ENCODE measurements around the gene ZBTB46.

The ZBTB46 gene

GRCh38 chr20:63747622-63748069 lies 83.4 kb downstream of the ZBTB46 start:
- Histone ChIP-seq H3K4me1 (ENCODE audit: control insufficient read depth in 1 of 2, insufficient read depth in 2 of 2, low read length in 2 of 2) (no peaks in the 10 kb centered on the region), H4K12ac (ENCODE audit: low read depth, low read length) (no peak overlapping the region), H3K79me2 (ENCODE audit: control insufficient read depth, insufficient read depth, low read length, poor library complexity) (no peaks in the 10 kb centered on the region), H3K14ac (ENCODE audit: low read length) (no peak overlapping the region), H4K8ac (ENCODE audit: low read depth, low read length) (no peak overlapping the region), H3K9me3 (ENCODE audit: insufficient read depth, low read depth, low read length) (peaks cover 3% of the 10 kb centered on the region), H2BK120ac (ENCODE audit: insufficient read depth, low read length, poor library complexity) (no peak overlapping the region), H3K4me3 (ENCODE audit: low read depth, low read length) (no peak overlapping the region), H2AFZ (ENCODE audit: insufficient read depth, low read length, poor library complexity) (no peak overlapping the region), H3K36me3 (ENCODE audit: control insufficient read depth in 1 of 2, insufficient read depth in 2 of 2, low read length in 2 of 2) (peaks cover 24 to 32% of the 10 kb centered on the region in 2 experiments), H3K79me1 (ENCODE audit: low read length) (no peaks in the 10 kb centered on the region), H2BK5ac (ENCODE audit: low read depth, low read length, poor library complexity) (no peak overlapping the region), H2AK5ac (ENCODE audit: low read length) (no peak overlapping the region), H4K91ac (ENCODE audit: low read depth, low read length) (no peak overlapping the region), H3K9ac (ENCODE audit: low read length) (no peak overlapping the region), H3K18ac (ENCODE audit: low read length) (no peak overlapping the region), H2BK12ac (ENCODE audit: low read length) (no peak overlapping the region), H3K27ac (ENCODE audit: low read depth, low read length) (no peak overlapping the region), H3K23ac (ENCODE audit: low read length) (no peak overlapping the region), H3K4ac (ENCODE audit: low read depth, low read length) (no peak overlapping the region), H3K27me3 (ENCODE audit: insufficient read depth, low read length) (no peaks in the 10 kb centered on the region), H3K4me2 (ENCODE audit: low read length) (no peak overlapping the region)
- no peak for DNase-seq
- no CpG with 5 or more reads among the region's 13 CpGs for WGBS (ENCODE audit: extremely low coverage, insufficient coverage, insufficient read length)

DNA sequence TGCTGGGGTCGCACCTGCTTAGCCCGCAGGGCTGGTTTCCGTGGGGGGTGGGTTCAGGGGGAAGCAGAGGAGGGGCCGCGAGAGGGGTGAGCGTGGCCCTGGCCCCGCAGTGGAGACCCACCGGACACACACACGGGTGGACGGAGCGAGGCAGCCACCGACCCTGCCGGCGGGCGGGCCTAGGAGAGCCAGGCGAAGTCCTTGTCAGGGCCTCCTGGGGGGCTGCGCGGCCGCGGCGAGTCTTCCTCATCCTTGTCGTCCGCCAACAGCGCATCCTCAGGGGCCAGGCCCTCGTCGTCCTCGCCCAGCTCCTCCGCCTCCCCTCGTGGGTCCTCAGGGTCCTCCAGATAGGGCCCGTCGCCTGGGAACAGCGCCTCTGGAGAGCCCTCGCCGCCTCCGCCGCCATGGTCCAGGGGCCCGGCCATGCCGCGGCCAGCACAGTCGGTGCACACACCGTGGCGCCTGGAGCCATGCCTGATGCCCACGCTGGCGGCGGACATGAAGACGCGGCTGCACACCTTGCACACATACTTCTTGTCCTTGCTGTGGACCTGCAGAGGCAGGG lies 84.2 kb downstream of the ZBTB46 start:
- Histone ChIP-seq H3K27ac (ENCODE audit: low read depth, low read length) (no peak overlapping the region), H3K9ac (ENCODE audit: low read length) (no peak overlapping the region), H2BK5ac (ENCODE audit: low read depth, low read length, poor library complexity) (no peak overlapping the region), H2BK120ac (ENCODE audit: insufficient read depth, low read length, poor library complexity) (no peak overlapping the region), H2BK12ac (ENCODE audit: low read length) (no peak overlapping the region), H3K27me3 (ENCODE audit: insufficient read depth, low read length) (no peaks in the 10 kb centered on the region), H3K79me1 (ENCODE audit: low read length) (no peaks in the 10 kb centered on the region), H3K4me1 (ENCODE audit: control insufficient read depth in 1 of 2, insufficient read depth in 2 of 2, low read length in 2 of 2) (peaks cover 0 to under 1% of the 10 kb centered on the region in 2 experiments), H3K9me3 (ENCODE audit: insufficient read depth, low read depth, low read length) (no peaks in the 10 kb centered on the region), H3K36me3 (ENCODE audit: control insufficient read depth in 1 of 2, insufficient read depth in 2 of 2, low read length in 2 of 2) (peaks cover 28 to 36% of the 10 kb centered on the region in 2 experiments), H3K4ac (ENCODE audit: low read depth, low read length) (no peak overlapping the region), H4K12ac (ENCODE audit: low read depth, low read length) (no peak overlapping the region), H3K18ac (ENCODE audit: low read length) (no peak overlapping the region), H2AK5ac (ENCODE audit: low read length) (no peak overlapping the region), H4K8ac (ENCODE audit: low read depth, low read length) (no peak overlapping the region), H3K4me3 (ENCODE audit: low read depth, low read length) (no peak overlapping the region), H2AFZ (ENCODE audit: insufficient read depth, low read length, poor library complexity) (no peak overlapping the region), H4K91ac (ENCODE audit: low read depth, low read length) (no peak overlapping the region), H3K23ac (ENCODE audit: low read length) (no peak overlapping the region), H3K4me2 (ENCODE audit: low read length) (no peak overlapping the region), H3K79me2 (ENCODE audit: control insufficient read depth, insufficient read depth, low read length, poor library complexity) (no peaks in the 10 kb centered on the region), H3K14ac (ENCODE audit: low read length) (no peak overlapping the region)
- WGBS (ENCODE audit: extremely low coverage, insufficient coverage, insufficient read length): no CpG with 5 or more reads among the region's 47 CpGs
- DNase-seq: no peak

- Histone ChIP-seq H3K79me2 (ENCODE audit: control insufficient read depth, insufficient read depth, low read length, poor library complexity) (peaks cover 2% of the 10 kb centered on the region), H3K4ac (ENCODE audit: low read depth, low read length) (no peak overlapping the region), H2BK120ac (ENCODE audit: insufficient read depth, low read length, poor library complexity) (no peak overlapping the region), H3K23ac (ENCODE audit: low read length) (no peak overlapping the region), H3K14ac (ENCODE audit: low read length) (no peak overlapping the region), H3K18ac (ENCODE audit: low read length) (no peak overlapping the region), H3K4me1 (ENCODE audit: control insufficient read depth in 1 of 2, insufficient read depth in 2 of 2, low read length in 2 of 2) (peaks cover 5 to 7% of the 10 kb centered on the region in 2 experiments), H2AK5ac (ENCODE audit: low read length) (no peak overlapping the region), H3K36me3 (ENCODE audit: control insufficient read depth in 1 of 2, insufficient read depth in 2 of 2, low read length in 2 of 2) (peaks cover 34 to 43% of the 10 kb centered on the region in 2 experiments), H3K9me3 (ENCODE audit: insufficient read depth, low read depth, low read length) (no peaks in the 10 kb centered on the region), H3K9ac (ENCODE audit: low read length) (no peak overlapping the region), H3K4me3 (ENCODE audit: low read depth, low read length) (no peak overlapping the region), H2AFZ (ENCODE audit: insufficient read depth, low read length, poor library complexity) (no peak overlapping the region), H3K27ac (ENCODE audit: low read depth, low read length) (no peak overlapping the region), H2BK12ac (ENCODE audit: low read length) (no peak overlapping the region), H3K27me3 (ENCODE audit: insufficient read depth, low read length) (no peaks in the 10 kb centered on the region), H4K12ac (ENCODE audit: low read depth, low read length) (no peak overlapping the region), H4K91ac (ENCODE audit: low read depth, low read length) (no peak overlapping the region), H2BK5ac (ENCODE audit: low read depth, low read length, poor library complexity) (no peak overlapping the region), H4K8ac (ENCODE audit: low read depth, low read length) (no peak overlapping the region), H3K79me1 (ENCODE audit: low read length) (peaks cover 4% of the 10 kb centered on the region), H3K4me2 (ENCODE audit: low read length) (no peak overlapping the region)
- WGBS (ENCODE audit: extremely low coverage, insufficient coverage, insufficient read length): no CpG with 5 or more reads among the region's 26 CpGs
- no peak for DNase-seq
These were observed 84.9 kb downstream of the ZBTB46 start for GRCh38 chr20:63745961-63746731.

DNA sequence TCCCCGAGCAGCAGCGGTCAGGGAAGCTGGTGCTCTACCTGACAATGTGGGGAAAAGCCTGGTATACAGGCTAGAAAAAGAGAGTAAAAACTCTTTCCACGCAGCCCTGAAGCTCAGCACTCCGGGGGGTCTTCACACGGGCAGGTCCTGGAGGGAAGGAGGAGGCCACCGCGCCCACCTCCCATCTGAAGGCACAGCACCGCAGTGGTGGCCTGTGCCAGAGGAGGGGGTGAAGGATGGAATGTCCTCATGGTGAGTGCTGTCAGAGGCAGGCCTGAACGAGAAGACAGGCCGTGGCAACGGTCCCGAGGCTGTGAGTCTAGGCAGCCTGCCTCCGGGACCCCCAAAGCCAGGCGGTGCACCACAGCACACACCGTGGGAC lies 85.6 kb downstream of the ZBTB46 start:
- Histone ChIP-seq H3K79me2 (ENCODE audit: control insufficient read depth, insufficient read depth, low read length, poor library complexity) (peaks cover 5% of the 10 kb centered on the region), H2BK120ac (ENCODE audit: insufficient read depth, low read length, poor library complexity) (no peak overlapping the region), H4K91ac (ENCODE audit: low read depth, low read length) (no peak overlapping the region), H3K9me3 (ENCODE audit: insufficient read depth, low read depth, low read length) (no peaks in the 10 kb centered on the region), H2AFZ (ENCODE audit: insufficient read depth, low read length, poor library complexity) (no peak overlapping the region), H2BK5ac (ENCODE audit: low read depth, low read length, poor library complexity) (no peak overlapping the region), H4K8ac (ENCODE audit: low read depth, low read length) (no peak overlapping the region), H3K4me2 (ENCODE audit: low read length) (no peak overlapping the region), H3K14ac (ENCODE audit: low read length) (no peak overlapping the region), H3K4ac (ENCODE audit: low read depth, low read length) (no peak overlapping the region), H3K4me1 (ENCODE audit: control insufficient read depth in 1 of 2, insufficient read depth in 2 of 2, low read length in 2 of 2) (peaks cover 8 to 10% of the 10 kb centered on the region in 2 experiments), H3K23ac (ENCODE audit: low read length) (no peak overlapping the region), H3K79me1 (ENCODE audit: low read length) (peaks cover 10% of the 10 kb centered on the region), H3K9ac (ENCODE audit: low read length) (no peak overlapping the region), H3K27ac (ENCODE audit: low read depth, low read length) (no peak overlapping the region), H3K18ac (ENCODE audit: low read length) (no peak overlapping the region), H3K36me3 (ENCODE audit: control insufficient read depth in 1 of 2, insufficient read depth in 2 of 2, low read length in 2 of 2) (peaks cover 34 to 43% of the 10 kb centered on the region in 2 experiments), H2AK5ac (ENCODE audit: low read length) (no peak overlapping the region), H3K27me3 (ENCODE audit: insufficient read depth, low read length) (no peaks in the 10 kb centered on the region), H2BK12ac (ENCODE audit: low read length) (no peak overlapping the region), H4K12ac (ENCODE audit: low read depth, low read length) (no peak overlapping the region), H3K4me3 (ENCODE audit: low read depth, low read length) (no peak overlapping the region)
- WGBS (ENCODE audit: extremely low coverage, insufficient coverage, insufficient read length): no CpG with 5 or more reads among the region's 15 CpGs
- DNase-seq: no peak

All from trophoblast cell (in vitro differentiated cells and primary cell).